Bladder microvascular endothelial cell (primary cell): ENCODE results near the gene ALKBH2. TPM values are rescaled to one million over a fixed set of nuclear protein-coding genes. Genes with fewer than 3 reads are reported as not detected.

Source experiments
- total RNA-seq: library from RNA; depleted of rRNA; stranded (reverse); fragments of >200 nt; gene quantifications from 2 replicates; pipeline ENCODE4 v1.2.3, GENCODE V29; 2014

Gene ALKBH2
- total RNA-seq = 7.6 and 7.7 TPM in 2 replicates

GRCh38 chr12:109093022-109093918, at the start of gene ALKBH2:
TSS of gene ALKBH2 (minus strand) at chr12:109093472. CDS start at chr12:109092786, 686 bp downstream.

DNA sequence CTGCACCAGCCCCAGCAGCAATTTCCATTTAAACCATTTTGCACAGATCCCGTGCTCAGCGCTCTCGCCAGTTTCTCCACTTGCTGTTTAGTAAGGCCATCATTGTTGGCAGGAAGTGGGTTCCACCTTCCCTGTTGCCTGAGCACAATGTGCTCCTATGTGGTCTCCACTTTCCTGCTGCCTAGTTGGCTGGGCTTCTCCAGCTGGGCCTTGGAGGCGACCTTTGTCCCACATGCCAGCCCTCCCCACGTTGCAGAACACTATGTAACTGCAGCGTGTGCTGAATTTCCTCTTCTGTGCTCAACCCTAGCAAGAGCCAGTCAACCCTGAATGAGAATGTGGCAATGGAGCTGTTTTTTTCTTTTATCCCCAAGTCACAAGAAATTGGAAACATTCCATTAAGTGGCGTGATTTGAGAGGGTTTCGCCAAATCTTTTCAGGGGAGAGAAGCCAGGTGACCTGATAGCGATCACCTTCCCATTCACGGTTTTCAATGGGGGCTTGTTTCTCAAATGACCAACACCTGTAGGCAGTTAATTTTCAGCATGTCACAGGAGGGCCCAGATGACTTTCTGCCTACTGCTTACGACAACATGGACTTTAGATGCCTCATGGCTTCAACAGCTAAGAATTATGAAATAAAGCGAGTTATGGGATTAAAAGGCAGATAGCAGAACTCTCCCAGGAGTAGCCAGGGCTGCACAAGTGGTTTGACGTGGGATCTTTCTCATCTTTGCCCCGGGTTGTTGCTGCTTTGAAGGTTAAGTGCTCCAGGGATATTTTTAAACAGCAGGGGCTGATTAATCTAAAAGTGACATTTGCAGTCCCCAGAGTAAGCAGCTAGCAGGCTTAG, 22.7 kb upstream of the ALKBH2 start, which contains the start of gene ACACB:
ACACB (plus strand) TSS at position 830 of the 853 bp plus-strand sequence. CDS start 22,819 bp downstream, outside the sequence.

GRCh38 chr12:109097435-109098182, 4.3 kb upstream of the ALKBH2 start, which contains the start of gene UNG:
TSS of gene UNG (plus strand) at chr12:109097597. CDS start at chr12:109097680, 83 bp downstream.

DNA sequence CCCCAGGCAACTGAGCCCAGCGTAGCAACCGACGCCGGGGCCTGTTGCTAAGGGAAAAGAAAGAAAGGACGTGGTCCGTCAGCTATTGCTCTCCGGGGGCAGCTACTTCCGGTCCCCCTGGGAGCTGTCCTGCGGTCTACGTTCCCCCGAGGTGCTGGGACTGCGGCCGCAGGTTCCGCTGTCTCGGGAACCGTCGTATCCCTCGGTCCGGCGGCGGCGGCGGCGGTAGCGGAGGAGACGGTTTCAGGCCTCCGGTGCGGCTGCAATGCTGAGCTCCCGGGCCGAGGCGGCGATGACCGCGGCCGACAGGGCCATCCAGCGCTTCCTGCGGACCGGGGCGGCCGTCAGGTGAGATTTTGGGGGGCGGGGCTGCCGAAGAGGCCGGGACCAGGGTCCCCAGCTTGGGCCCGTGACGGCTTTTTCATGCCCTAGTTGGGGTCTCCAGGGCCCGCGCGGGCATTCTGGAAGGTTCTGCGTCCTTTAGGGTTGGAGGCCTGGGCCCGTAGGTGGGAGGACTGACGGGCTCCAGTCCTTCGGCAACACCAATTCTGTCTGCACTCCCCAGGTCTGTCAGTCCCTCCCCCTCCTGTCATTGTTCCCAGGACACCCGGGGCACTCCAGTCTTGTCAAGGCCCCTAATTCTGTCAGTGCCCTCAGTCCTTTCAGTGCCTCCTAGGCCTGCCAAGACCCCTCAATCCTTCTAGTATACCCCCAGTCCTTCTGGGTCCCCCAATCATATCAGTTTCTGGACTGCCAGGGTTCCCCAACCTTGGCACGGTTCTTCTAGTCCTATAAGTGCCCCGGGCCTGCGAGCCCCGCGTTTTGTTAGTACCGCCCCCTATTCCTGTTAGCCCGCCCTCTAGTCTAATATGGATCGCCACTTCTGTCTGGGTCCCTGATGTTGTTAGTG, 40.6 kb downstream of the ALKBH2 start, which contains the start of gene USP30:
USP30 (plus strand) TSS at position 163 of the 910 bp plus-strand sequence; CDS start at position 266, 103 bp downstream.

Other genes starting within 250 kb of the ALKBH2 start
- gene SSH1, start 235.9 kb downstream of the ALKBH2 start, total RNA-seq = 8.7 and 53.6 TPM in 2 replicates
- gene DAO, start 213.4 kb downstream of the ALKBH2 start, total RNA-seq = not detected in 2 replicates
- not detected in 2 replicates for gene SVOP, start 72.4 kb downstream of the ALKBH2 start, total RNA-seq
- 4.0 and 4.7 TPM in 2 replicates for gene USP30, start 40.9 kb downstream of the ALKBH2 start, total RNA-seq
- 14.5 and 23.3 TPM in 2 replicates for gene UNG, start 4.1 kb upstream of the ALKBH2 start, total RNA-seq
- gene ACACB, start 23.1 kb upstream of the ALKBH2 start, total RNA-seq = 2.5 and 3.6 TPM in 2 replicates
- gene FOXN4, start 215.8 kb upstream of the ALKBH2 start, total RNA-seq = not detected in 2 replicates